ENCODE measurements around the gene MYADM. TPM values are rescaled to one million over a fixed set of nuclear protein-coding genes. Genes with fewer than 3 reads are reported as not detected.

Gene MYADM
- total RNA-seq, 3 donors from 2014 or later (not counting 1 experiment from before 2014, with no cell fraction given), result 219 to 658 (median 296) TPM

DNA sequence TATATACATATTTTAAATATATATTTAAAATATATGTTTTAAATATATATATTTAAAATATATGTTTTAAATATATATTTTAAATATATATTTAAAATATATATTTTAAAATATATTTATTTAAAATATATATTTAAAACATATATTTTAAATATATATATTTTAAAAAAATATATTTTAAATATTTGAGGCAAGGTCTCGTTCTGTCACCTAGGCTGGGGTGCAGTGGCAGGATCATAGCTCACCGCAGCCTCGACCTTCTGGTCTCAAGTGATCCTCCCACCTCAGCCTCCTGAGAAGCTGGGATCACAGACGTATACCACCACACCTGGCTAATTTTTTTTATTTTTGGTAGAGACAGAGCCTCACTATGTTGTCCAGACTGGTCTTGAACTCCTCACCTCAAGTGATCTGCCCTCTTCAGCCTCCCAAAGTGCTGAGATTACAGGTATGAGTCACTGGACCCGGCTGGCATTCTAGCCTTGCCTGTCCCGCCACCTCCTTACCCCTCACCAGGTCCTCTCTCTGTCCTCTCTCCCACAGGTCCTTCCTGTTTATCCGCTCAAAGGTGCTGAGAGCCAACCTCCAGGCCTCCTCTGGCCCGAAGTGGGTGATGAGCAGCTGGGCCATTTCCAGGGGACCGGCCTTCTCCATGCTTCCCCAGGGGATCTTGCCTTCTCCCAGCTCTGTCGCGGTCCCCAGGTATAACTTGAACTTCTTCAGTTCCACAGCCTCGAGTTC, 44.1 kb upstream of the MYADM start:
- Mint-ChIP-seq H3K9me3 (no peaks in the 10 kb centered on the region), H3K27me3 (ENCODE audit: low read depth in 2 of 2) (peaks cover 11 to 12% of the 10 kb centered on the region in 2 donors), H3K36me3 (no peaks in the 10 kb centered on the region), H3K4me1 (no peaks in the 10 kb centered on the region), H3K4me3 (peak overlapping the region; percentile 55), H3K27ac (no peak overlapping the region)
- Histone ChIP-seq H3K9me3 (ENCODE audit: control insufficient read depth, insufficient read depth, low read length) (no peaks in the 10 kb centered on the region), H3K36me3 (ENCODE audit: control insufficient read depth, insufficient read depth, low read length) (no peaks in the 10 kb centered on the region), H3K4me3 (ENCODE audit: low read length) (no peak overlapping the region), H3K27me3 (ENCODE audit: control insufficient read depth, insufficient read depth, low read length) (peaks cover 3% of the 10 kb centered on the region), H3K4me1 (ENCODE audit: control insufficient read depth, insufficient read depth, low read length) (no peaks in the 10 kb centered on the region), H3K27ac (ENCODE audit: low read length) (peak overlapping the region; percentile 11)
- intact Hi-C loops (cut with micrococcal nuclease), result no loop called here
- WGBS (ENCODE audit: insufficient coverage), result 66% methylated on average over 12 of the region's 12 CpGs
- DNase-seq, result no peak
- TF ChIP-seq, protein P1, sequence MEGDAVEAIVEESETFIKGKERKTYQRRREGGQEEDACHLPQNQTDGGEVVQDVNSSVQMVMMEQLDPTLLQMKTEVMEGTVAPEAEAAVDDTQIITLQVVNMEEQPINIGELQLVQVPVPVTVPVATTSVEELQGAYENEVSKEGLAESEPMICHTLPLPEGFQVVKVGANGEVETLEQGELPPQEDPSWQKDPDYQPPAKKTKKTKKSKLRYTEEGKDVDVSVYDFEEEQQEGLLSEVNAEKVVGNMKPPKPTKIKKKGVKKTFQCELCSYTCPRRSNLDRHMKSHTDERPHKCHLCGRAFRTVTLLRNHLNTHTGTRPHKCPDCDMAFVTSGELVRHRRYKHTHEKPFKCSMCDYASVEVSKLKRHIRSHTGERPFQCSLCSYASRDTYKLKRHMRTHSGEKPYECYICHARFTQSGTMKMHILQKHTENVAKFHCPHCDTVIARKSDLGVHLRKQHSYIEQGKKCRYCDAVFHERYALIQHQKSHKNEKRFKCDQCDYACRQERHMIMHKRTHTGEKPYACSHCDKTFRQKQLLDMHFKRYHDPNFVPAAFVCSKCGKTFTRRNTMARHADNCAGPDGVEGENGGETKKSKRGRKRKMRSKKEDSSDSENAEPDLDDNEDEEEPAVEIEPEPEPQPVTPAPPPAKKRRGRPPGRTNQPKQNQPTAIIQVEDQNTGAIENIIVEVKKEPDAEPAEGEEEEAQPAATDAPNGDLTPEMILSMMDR (IDR thresholded peaks at IDR 0.05), result no peak
- no peak for ATAC-seq

DNA sequence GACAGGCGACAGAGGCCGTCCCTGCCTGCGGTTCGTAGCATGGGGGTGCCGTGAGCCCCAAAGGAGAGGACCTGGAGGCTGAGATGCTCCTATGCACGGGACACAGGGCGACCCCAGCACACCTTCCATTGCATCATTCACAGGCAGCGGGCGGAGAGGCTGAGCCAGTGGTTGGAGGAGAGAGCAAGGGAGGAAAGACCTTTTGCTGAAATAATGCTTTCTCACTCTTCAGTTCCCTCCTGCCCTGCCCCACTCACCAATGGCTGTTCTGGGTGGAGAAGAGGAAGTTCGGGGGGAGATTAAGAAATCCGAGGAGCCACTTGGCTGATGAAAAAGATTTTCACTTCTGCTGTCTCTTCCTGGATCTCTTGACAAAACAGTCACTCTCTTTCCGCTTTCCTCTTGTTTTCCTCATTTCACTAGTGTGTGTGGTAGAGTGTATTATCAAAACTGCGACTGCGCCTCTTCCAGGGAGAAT, 43.5 kb upstream of the MYADM start, which contains the start of gene NLRP12:
NLRP12 (minus strand) TSS at position 181 of the 478 bp plus-strand sequence; CDS start at position 41, 140 bp downstream.
- Histone ChIP-seq H3K36me3 (ENCODE audit: control insufficient read depth, insufficient read depth, low read length) (no peaks in the 10 kb centered on the region), H3K4me3 (ENCODE audit: low read length) (no peak within 1 kb of the TSS), H3K27me3 (ENCODE audit: control insufficient read depth, insufficient read depth, low read length) (peaks cover 3% of the 10 kb centered on the region), H3K4me1 (ENCODE audit: control insufficient read depth, insufficient read depth, low read length) (no peaks in the 10 kb centered on the region), H3K27ac (ENCODE audit: low read length) (peak within 1 kb of the TSS; percentile 11), H3K9me3 (ENCODE audit: control insufficient read depth, insufficient read depth, low read length) (no peaks in the 10 kb centered on the region)
- Mint-ChIP-seq H3K27ac (no peak within 1 kb of the TSS), H3K27me3 (ENCODE audit: low read depth in 2 of 2) (peaks cover 15% of the 10 kb centered on the region in 2 donors), H3K4me1 (no peaks in the 10 kb centered on the region), H3K36me3 (no peaks in the 10 kb centered on the region), H3K4me3 (peak within 1 kb of the TSS; percentile 55), H3K9me3 (no peaks in the 10 kb centered on the region)
- 49% methylated on average over 5 of the region's 14 CpGs for WGBS (ENCODE audit: insufficient coverage)
- ATAC-seq, result peak; percentile 12 to 90 (median 49)
- intact Hi-C loops (cut with micrococcal nuclease), result no loop called here
- DNase-seq, result peak in 1 of 2 donors; percentile 8
- TF ChIP-seq, protein P1 (IDR thresholded peaks at IDR 0.05), result no peak

DNA sequence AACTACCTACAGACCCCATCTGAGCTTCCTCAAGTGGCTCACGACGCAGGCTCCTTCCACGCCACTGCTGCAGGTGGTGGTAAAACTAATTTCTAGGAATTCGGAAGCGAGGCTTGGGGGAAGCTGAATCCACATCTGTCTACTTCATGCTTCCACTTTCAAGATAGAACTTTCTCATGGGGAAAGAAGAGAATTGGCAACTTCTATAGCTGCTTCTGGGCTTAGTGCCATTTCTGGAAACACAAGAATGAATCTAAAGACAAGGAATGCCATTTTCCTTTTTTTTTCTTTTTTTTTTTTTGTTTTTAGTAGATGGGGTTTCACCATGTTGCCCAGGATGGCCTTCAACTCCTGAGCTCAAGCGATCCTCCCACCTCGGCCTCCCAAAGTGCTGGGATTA, 40.8 kb upstream of the MYADM start:
- no peaks in the 10 kb centered on the region for H3K36me3 Mint-ChIP-seq
- no peak overlapping the region for H3K27ac Mint-ChIP-seq
- peaks cover 3% of the 10 kb centered on the region for H3K27me3 ChIP-seq (ENCODE audit: control insufficient read depth, insufficient read depth, low read length)
- no peaks in the 10 kb centered on the region for H3K9me3 ChIP-seq (ENCODE audit: control insufficient read depth, insufficient read depth, low read length)
- H3K27ac ChIP-seq (ENCODE audit: low read length), result no peak overlapping the region
- DNase-seq (no peak), ATAC-seq (no peak)
- intact Hi-C loops (cut with micrococcal nuclease), result no loop called here
- H3K9me3 Mint-ChIP-seq, result no peaks in the 10 kb centered on the region
- H3K4me3 Mint-ChIP-seq, result no peak overlapping the region
- no peak overlapping the region for H3K4me3 ChIP-seq (ENCODE audit: low read length)
- WGBS (ENCODE audit: insufficient coverage), result 77% methylated on average over 5 of the region's 7 CpGs
- peaks cover 17% of the 10 kb centered on the region in 2 donors for H3K27me3 Mint-ChIP-seq (ENCODE audit: low read depth in 2 of 2)
- no peaks in the 10 kb centered on the region for H3K4me1 Mint-ChIP-seq
- H3K4me1 ChIP-seq (ENCODE audit: control insufficient read depth, insufficient read depth, low read length), result no peaks in the 10 kb centered on the region
- TF ChIP-seq, protein P1 (IDR thresholded peaks at IDR 0.05), result no peak
- H3K36me3 ChIP-seq (ENCODE audit: control insufficient read depth, insufficient read depth, low read length), result no peaks in the 10 kb centered on the region

Data from natural killer cell (primary cell).